ENCODE results near the gene HNRNPH3.
"Not testable (repeated sequence)": the region's sequence is repeated elsewhere in the genome, so short reads cannot be mapped to it uniquely, and the experiment has no call there.

HNRNPH3 gene

GRCh38 chr10:68301790-68302502, 29.9 kb upstream of the HNRNPH3 start:
- peak; percentile 52 for TF ChIP-seq CTCF (IDR thresholded peaks at IDR 0.05; ENCODE audit: insufficient read depth, low read depth, low read length, missing control alignments)
- no peak overlapping the region for H3K4me3 ChIP-seq (ENCODE audit: low read length)
- peak; percentile 64 for DNase-seq (ENCODE audit: low read depth)

GRCh38 chr10:68302503-68302823, 29.4 kb upstream of the HNRNPH3 start:
- DNase-seq (ENCODE audit: low read depth), result no peak
- TF ChIP-seq CTCF (IDR thresholded peaks at IDR 0.05; ENCODE audit: insufficient read depth, low read depth, low read length, missing control alignments), result no peak
- no peak overlapping the region for H3K4me3 ChIP-seq (ENCODE audit: low read length)

- H3K4me3 ChIP-seq (ENCODE audit: low read length), result no peak overlapping the region
- TF ChIP-seq CTCF (IDR thresholded peaks at IDR 0.05; ENCODE audit: insufficient read depth, low read depth, low read length, missing control alignments), result no peak
- no peak for DNase-seq (ENCODE audit: low read depth)
Observed at GRCh38 chr10:68302871-68303270, 29.0 kb upstream of the HNRNPH3 start.

- DNase-seq (ENCODE audit: low read depth), result no peak
- H3K4me3 ChIP-seq (ENCODE audit: low read length), result no peak overlapping the region
- TF ChIP-seq CTCF (IDR thresholded peaks at IDR 0.05; ENCODE audit: insufficient read depth, low read depth, low read length, missing control alignments), result no peak
Observed at GRCh38 chr10:68303849-68304412, 27.9 kb upstream of the HNRNPH3 start.

- DNase-seq (ENCODE audit: low read depth), result no peak
- no peak overlapping the region for H3K4me3 ChIP-seq (ENCODE audit: low read length)
- no peak for TF ChIP-seq CTCF (IDR thresholded peaks at IDR 0.05; ENCODE audit: insufficient read depth, low read depth, low read length, missing control alignments)
Observed at GRCh38 chr10:68305854-68306253, 26.0 kb upstream of the HNRNPH3 start.

- DNase-seq (ENCODE audit: low read depth), result no peak
- TF ChIP-seq CTCF (IDR thresholded peaks at IDR 0.05; ENCODE audit: insufficient read depth, low read depth, low read length, missing control alignments), result no peak
- no peak overlapping the region for H3K4me3 ChIP-seq (ENCODE audit: low read length)
Observed at GRCh38 chr10:68310531-68310930, 21.3 kb upstream of the HNRNPH3 start.

GRCh38 chr10:68314930-68315329, 16.9 kb upstream of the HNRNPH3 start:
- not testable (repeated sequence) for DNase-seq (ENCODE audit: low read depth); H3K4me3 ChIP-seq (ENCODE audit: low read length)

Data from epithelial cell of esophagus (primary cell).